Measurements from ENCODE around the gene ZIC3. TPM values are rescaled to one million over a fixed set of nuclear protein-coding genes. Genes with fewer than 3 reads are reported as not detected.

Gene ZIC3
- not detected in 5 replicates for total RNA-seq (2022; extraction: Qiagen RNA extraction)

DNA sequence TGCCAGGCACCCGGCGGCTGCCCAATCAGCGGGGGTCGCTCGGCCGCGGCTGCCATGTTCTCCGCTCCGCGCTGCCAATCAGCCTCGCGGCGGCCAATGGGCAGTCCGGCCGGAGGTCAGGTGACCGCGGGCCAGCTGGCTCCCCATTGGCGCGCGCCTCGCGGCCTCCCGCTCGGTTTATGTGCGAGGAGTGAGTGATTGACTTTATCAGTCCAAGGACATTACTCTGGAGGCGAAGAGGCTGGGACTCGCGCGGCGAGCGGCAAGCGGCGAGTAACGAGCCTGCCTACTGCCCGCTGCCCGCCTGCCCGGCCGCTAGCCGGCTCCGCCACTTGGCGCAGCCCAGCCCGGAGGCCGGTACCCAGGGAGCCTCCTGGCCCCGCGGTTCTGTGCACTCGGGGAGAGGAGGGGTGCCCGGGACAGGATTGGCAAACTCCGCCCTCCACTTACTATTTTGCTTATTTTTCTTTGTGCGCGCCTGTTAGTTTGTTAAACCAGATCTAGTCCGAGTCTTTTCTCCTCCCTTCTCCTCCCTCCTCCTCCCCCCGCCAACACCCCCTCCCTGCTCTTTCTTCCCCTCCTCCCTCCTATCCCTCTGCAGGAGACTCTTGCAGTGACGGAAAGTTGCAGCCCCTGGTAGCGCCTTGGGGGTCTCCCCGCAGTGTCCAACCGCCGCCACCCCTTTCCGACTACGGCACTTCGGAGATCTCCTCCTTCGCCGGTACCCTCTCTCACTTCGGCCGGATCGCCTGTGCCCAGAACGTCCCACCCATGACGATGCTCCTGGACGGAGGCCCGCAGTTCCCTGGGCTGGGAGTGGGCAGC lies at the start of gene ZIC3:
ZIC3 (plus strand) TSS at position 207 of the 825 bp plus-strand sequence; CDS start at position 772, 565 bp downstream.

All from A549 treated with AZD2906 at 1 μM for 4 hours (cell line).